ENCODE data around the gene UBTD1. TPM values are rescaled to one million over a fixed set of nuclear protein-coding genes. Genes with fewer than 3 reads are reported as not detected.

Gene UBTD1
- polyA plus RNA-seq, 1 donor: 4.1 TPM

- no peaks in the 10 kb centered on the region for H3K9me3 ChIP-seq (ENCODE audit: control insufficient read depth, low read depth, low read length)
- peaks cover 16% of the 10 kb centered on the region for H3K27me3 ChIP-seq (ENCODE audit: control insufficient read depth, insufficient read depth, low read length)
- H3K4me1 ChIP-seq (ENCODE audit: control insufficient read depth, insufficient read depth, low read length): peaks cover 9% of the 10 kb centered on the region
- WGBS (ENCODE audit: insufficient coverage, low lambda C conversion rate): no CpG with 5 or more reads among the region's 41 CpGs
- no peaks in the 10 kb centered on the region for H3K36me3 ChIP-seq (ENCODE audit: control insufficient read depth, insufficient read depth, low read length)
- H3K27ac ChIP-seq (ENCODE audit: low read length): no peak overlapping the region
- peak overlapping the region; percentile 100 for H3K4me3 ChIP-seq (ENCODE audit: low read length)
- DNase-seq: peak in 1 of 2 donors; percentile 50
These were observed 1.0 kb downstream of the UBTD1 start for GRCh38 chr10:97499561-97500296.

GRCh38 chr10:97500297-97500575 is 1.5 kb downstream of the UBTD1 start:
- peaks cover 16% of the 10 kb centered on the region for H3K27me3 ChIP-seq (ENCODE audit: control insufficient read depth, insufficient read depth, low read length)
- H3K36me3 ChIP-seq (ENCODE audit: control insufficient read depth, insufficient read depth, low read length): no peaks in the 10 kb centered on the region
- 65% methylated on average over 2 of the region's 2 CpGs for WGBS (ENCODE audit: insufficient coverage, low lambda C conversion rate)
- H3K27ac ChIP-seq (ENCODE audit: low read length): no peak overlapping the region
- no peaks in the 10 kb centered on the region for H3K9me3 ChIP-seq (ENCODE audit: control insufficient read depth, low read depth, low read length)
- H3K4me3 ChIP-seq (ENCODE audit: low read length): peak overlapping the region; percentile 100
- H3K4me1 ChIP-seq (ENCODE audit: control insufficient read depth, insufficient read depth, low read length): peaks cover 6% of the 10 kb centered on the region
- no peak for DNase-seq

GRCh38 chr10:97502916-97503315 is 4.2 kb downstream of the UBTD1 start:
- Histone ChIP-seq H3K27me3 (ENCODE audit: control insufficient read depth, insufficient read depth, low read length) (peaks cover 16% of the 10 kb centered on the region), H3K27ac (ENCODE audit: low read length) (no peak overlapping the region), H3K4me3 (ENCODE audit: low read length) (no peak overlapping the region), H3K36me3 (ENCODE audit: control insufficient read depth, insufficient read depth, low read length) (no peaks in the 10 kb centered on the region), H3K4me1 (ENCODE audit: control insufficient read depth, insufficient read depth, low read length) (peaks cover 2% of the 10 kb centered on the region), H3K9me3 (ENCODE audit: control insufficient read depth, low read depth, low read length) (no peaks in the 10 kb centered on the region)
- no peak for DNase-seq
- WGBS (ENCODE audit: insufficient coverage, low lambda C conversion rate): no CpG with 5 or more reads among the region's 6 CpGs

GRCh38 chr10:97503406-97503805 is 4.7 kb downstream of the UBTD1 start:
- Histone ChIP-seq H3K4me3 (ENCODE audit: low read length) (no peak overlapping the region), H3K4me1 (ENCODE audit: control insufficient read depth, insufficient read depth, low read length) (peaks cover 2% of the 10 kb centered on the region), H3K27ac (ENCODE audit: low read length) (no peak overlapping the region), H3K27me3 (ENCODE audit: control insufficient read depth, insufficient read depth, low read length) (peaks cover 16% of the 10 kb centered on the region), H3K9me3 (ENCODE audit: control insufficient read depth, low read depth, low read length) (no peaks in the 10 kb centered on the region), H3K36me3 (ENCODE audit: control insufficient read depth, insufficient read depth, low read length) (no peaks in the 10 kb centered on the region)
- DNase-seq: no peak
- WGBS (ENCODE audit: insufficient coverage, low lambda C conversion rate): 86% methylated on average over 1 of the region's 3 CpGs

GRCh38 chr10:97505152-97505551 is 6.4 kb downstream of the UBTD1 start:
- Histone ChIP-seq H3K9me3 (ENCODE audit: control insufficient read depth, low read depth, low read length) (no peaks in the 10 kb centered on the region), H3K27ac (ENCODE audit: low read length) (no peak overlapping the region), H3K4me3 (ENCODE audit: low read length) (no peak overlapping the region), H3K27me3 (ENCODE audit: control insufficient read depth, insufficient read depth, low read length) (peaks cover 7% of the 10 kb centered on the region), H3K4me1 (ENCODE audit: control insufficient read depth, insufficient read depth, low read length) (peaks cover 2% of the 10 kb centered on the region), H3K36me3 (ENCODE audit: control insufficient read depth, insufficient read depth, low read length) (no peaks in the 10 kb centered on the region)
- no CpG with 5 or more reads among the region's 1 CpG for WGBS (ENCODE audit: insufficient coverage, low lambda C conversion rate)
- DNase-seq: no peak

GRCh38 chr10:97506199-97506991 is 7.7 kb downstream of the UBTD1 start:
- no peak overlapping the region for H3K27ac ChIP-seq (ENCODE audit: low read length)
- peaks cover 2% of the 10 kb centered on the region for H3K4me1 ChIP-seq (ENCODE audit: control insufficient read depth, insufficient read depth, low read length)
- no peak overlapping the region for H3K4me3 ChIP-seq (ENCODE audit: low read length)
- whole genome bisulfite sequencing (ENCODE audit: insufficient coverage, low lambda C conversion rate): no CpG with 5 or more reads among the region's 3 CpGs
- H3K27me3 ChIP-seq (ENCODE audit: control insufficient read depth, insufficient read depth, low read length): no peaks in the 10 kb centered on the region
- no peaks in the 10 kb centered on the region for H3K36me3 ChIP-seq (ENCODE audit: control insufficient read depth, insufficient read depth, low read length)
- H3K9me3 ChIP-seq (ENCODE audit: control insufficient read depth, low read depth, low read length): no peaks in the 10 kb centered on the region
- no peak for DNase-seq

GRCh38 chr10:97508342-97508741 is 9.6 kb downstream of the UBTD1 start:
- H3K27ac ChIP-seq (ENCODE audit: low read length): no peak overlapping the region
- no peaks in the 10 kb centered on the region for H3K27me3 ChIP-seq (ENCODE audit: control insufficient read depth, insufficient read depth, low read length)
- no peaks in the 10 kb centered on the region for H3K4me1 ChIP-seq (ENCODE audit: control insufficient read depth, insufficient read depth, low read length)
- no peak for DNase-seq
- no peaks in the 10 kb centered on the region for H3K9me3 ChIP-seq (ENCODE audit: control insufficient read depth, low read depth, low read length)
- WGBS (ENCODE audit: insufficient coverage, low lambda C conversion rate): no CpG with 5 or more reads among the region's 1 CpG
- H3K36me3 ChIP-seq (ENCODE audit: control insufficient read depth, insufficient read depth, low read length): no peaks in the 10 kb centered on the region
- H3K4me3 ChIP-seq (ENCODE audit: low read length): no peak overlapping the region

GRCh38 chr10:97509120-97509680 is 10.5 kb downstream of the UBTD1 start:
- Histone ChIP-seq H3K4me3 (ENCODE audit: low read length) (no peak overlapping the region), H3K27ac (ENCODE audit: low read length) (no peak overlapping the region), H3K27me3 (ENCODE audit: control insufficient read depth, insufficient read depth, low read length) (no peaks in the 10 kb centered on the region), H3K36me3 (ENCODE audit: control insufficient read depth, insufficient read depth, low read length) (no peaks in the 10 kb centered on the region), H3K9me3 (ENCODE audit: control insufficient read depth, low read depth, low read length) (no peaks in the 10 kb centered on the region), H3K4me1 (ENCODE audit: control insufficient read depth, insufficient read depth, low read length) (no peaks in the 10 kb centered on the region)
- DNase-seq: no peak
- no CpG with 5 or more reads among the region's 8 CpGs for WGBS (ENCODE audit: insufficient coverage, low lambda C conversion rate)

GRCh38 chr10:97510686-97511085 is 12.0 kb downstream of the UBTD1 start:
- WGBS (ENCODE audit: insufficient coverage, low lambda C conversion rate): 80% methylated on average over 1 of the region's 4 CpGs
- H3K27ac ChIP-seq (ENCODE audit: low read length): no peak overlapping the region
- no peaks in the 10 kb centered on the region for H3K36me3 ChIP-seq (ENCODE audit: control insufficient read depth, insufficient read depth, low read length)
- H3K4me1 ChIP-seq (ENCODE audit: control insufficient read depth, insufficient read depth, low read length): no peaks in the 10 kb centered on the region
- no peaks in the 10 kb centered on the region for H3K9me3 ChIP-seq (ENCODE audit: control insufficient read depth, low read depth, low read length)
- H3K27me3 ChIP-seq (ENCODE audit: control insufficient read depth, insufficient read depth, low read length): no peaks in the 10 kb centered on the region
- H3K4me3 ChIP-seq (ENCODE audit: low read length): no peak overlapping the region
- DNase-seq: no peak

GRCh38 chr10:97511711-97512440 is 13.2 kb downstream of the UBTD1 start:
- Histone ChIP-seq H3K4me3 (ENCODE audit: low read length) (no peak overlapping the region), H3K27ac (ENCODE audit: low read length) (no peak overlapping the region), H3K9me3 (ENCODE audit: control insufficient read depth, low read depth, low read length) (no peaks in the 10 kb centered on the region), H3K36me3 (ENCODE audit: control insufficient read depth, insufficient read depth, low read length) (no peaks in the 10 kb centered on the region), H3K27me3 (ENCODE audit: control insufficient read depth, insufficient read depth, low read length) (no peaks in the 10 kb centered on the region), H3K4me1 (ENCODE audit: control insufficient read depth, insufficient read depth, low read length) (no peaks in the 10 kb centered on the region)
- WGBS (ENCODE audit: insufficient coverage, low lambda C conversion rate): no CpG with 5 or more reads among the region's 3 CpGs
- no peak for DNase-seq
